ENCODE results near the gene TP53I13. TPM values are rescaled to one million over a fixed set of nuclear protein-coding genes. Genes with fewer than 3 reads are reported as not detected.

Gene TP53I13
- total RNA-seq, 1 experiment from 2014 or later = 28.1 TPM

DNA sequence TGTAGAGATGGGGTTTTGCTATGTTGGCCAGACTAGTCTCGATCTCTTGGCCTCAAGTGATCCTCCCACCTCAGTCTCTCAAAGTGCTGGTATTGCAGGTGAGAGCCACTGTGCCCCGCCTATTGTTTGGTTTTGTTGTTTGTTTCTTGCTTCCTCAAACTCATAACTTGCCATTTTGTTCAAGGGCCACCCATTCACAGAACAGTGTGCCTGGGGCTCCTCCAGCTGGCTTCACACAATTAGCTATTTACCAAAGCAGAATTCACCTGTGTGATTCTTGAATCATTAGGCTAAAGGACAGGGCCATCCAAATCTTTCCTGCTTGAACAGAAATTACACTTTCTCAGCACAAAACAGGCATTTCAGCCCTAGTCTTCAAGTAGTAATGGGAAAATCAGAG, 8.9 kb upstream of the TP53I13 start:
- no peak overlapping the region for H2BK20ac ChIP-seq (ENCODE audit: low read depth, low read length, poor library complexity, severe bottlenecking)
- H3K27me3 ChIP-seq (ENCODE audit: insufficient read depth, low read length) = peaks cover under 1% of the 10 kb centered on the region; the same call in 1 of the 2 replicates
- H3T11ph ChIP-seq (ENCODE audit: low read length) = no peak overlapping the region
- no peak for DNase-seq
- H3K4ac ChIP-seq (ENCODE audit: low read depth, low read length) = no peak overlapping the region
- no peak overlapping the region for H3K27ac ChIP-seq (ENCODE audit: insufficient read length, low read depth, low read length)
- H3K23ac ChIP-seq (ENCODE audit: insufficient read length, low read depth, low read length) = no peak overlapping the region
- H3K14ac ChIP-seq (ENCODE audit: insufficient read depth, low read length) = no peak overlapping the region
- no peak overlapping the region for H3K56ac ChIP-seq (ENCODE audit: insufficient read length, low read depth, low read length)
- no peaks in the 10 kb centered on the region for H4K20me1 ChIP-seq (ENCODE audit: control insufficient read depth, insufficient read depth, insufficient read length)
- WGBS (ENCODE audit: extremely low coverage, insufficient read length, low lambda C conversion rate) = no CpG with 5 or more reads among the region's 2 CpGs
- H2BK15ac ChIP-seq (ENCODE audit: low read depth, low read length) = no peak overlapping the region
- no peak overlapping the region for H3K4me2 ChIP-seq (ENCODE audit: insufficient read depth, insufficient read length, low read length)
- H4K8ac ChIP-seq (replicated peaks; ENCODE audit: insufficient read length, low read depth, low read length) = no peak overlapping the region
- TF ChIP-seq CTCF (conservative IDR thresholded peaks at IDR 0.05) = no peak
- no peak overlapping the region for H2AK5ac ChIP-seq (ENCODE audit: insufficient read length, low read length)
- no peaks in the 10 kb centered on the region for H3K9me3 Mint-ChIP-seq
- H3K27me3 Mint-ChIP-seq (ENCODE audit: low read depth) = peaks cover 21% of the 10 kb centered on the region
- no peak overlapping the region for H3K18ac ChIP-seq (ENCODE audit: insufficient read length, low read depth, low read length)
- no peak overlapping the region for H3K4me3 Mint-ChIP-seq
- H3K4me1 Mint-ChIP-seq = no peaks in the 10 kb centered on the region
- no peak overlapping the region for H2BK120ac ChIP-seq (ENCODE audit: low read depth, low read length, poor library complexity, severe bottlenecking)
- H3K9ac ChIP-seq (ENCODE audit: extremely low read depth, insufficient read length, low read length) = no peak overlapping the region
- H2BK5ac ChIP-seq (ENCODE audit: insufficient read length, low read length) = no peak overlapping the region
- H2AFZ ChIP-seq (ENCODE audit: low read length) = no peak overlapping the region
- no peaks in the 10 kb centered on the region for H3K23me2 ChIP-seq (ENCODE audit: insufficient read length, low read depth, low read length, poor library complexity, severe bottlenecking)
- no peaks in the 10 kb centered on the region for H3K79me1 ChIP-seq (ENCODE audit: insufficient read depth, low read depth, low read length, poor library complexity, severe bottlenecking)
- H4K5ac ChIP-seq (ENCODE audit: insufficient read length, low read depth, low read length) = no peak overlapping the region
- H4K91ac ChIP-seq (ENCODE audit: insufficient read length, low read depth, low read length) = no peak overlapping the region
- H3K4me1 ChIP-seq (ENCODE audit: insufficient read depth, low read length) = no peaks in the 10 kb centered on the region
- no peaks in the 10 kb centered on the region for H3K79me2 ChIP-seq (ENCODE audit: insufficient read depth, low read length)
- no peaks in the 10 kb centered on the region for H3K36me3 Mint-ChIP-seq (ENCODE audit: insufficient read depth in 1 of 3, low read depth in 3 of 3)
- H2BK12ac ChIP-seq (ENCODE audit: insufficient read length, low read depth, low read length) = no peak overlapping the region
- H3K27ac Mint-ChIP-seq = no peak overlapping the region
- H3K9me3 ChIP-seq (ENCODE audit: control insufficient read depth, low read depth, low read length) = no peaks in the 10 kb centered on the region

All from H9 (cell line).